HepG2 (cell line): Measurements from ENCODE around the gene PMIS2. TPM values are rescaled to one million over a fixed set of nuclear protein-coding genes. Genes with fewer than 3 reads are reported as not detected.

Experiments used
- ASH2L ChIP-seq: fragments of 300-600, 200-600 bp; sonication (generic); IDR thresholded peaks from 2 replicates; pipeline ENCODE4 v1.7.0; 2017; ENCODE audit warnings: low read depth, mild to moderate bottlenecking, moderate library complexity, mixed read lengths, low read length; ENCODE audit not compliant: insufficient read length
- ELF3 ChIP-seq: IDR thresholded peaks from 2 replicates; pipeline ENCODE4 v1.6.1; 2016; ENCODE audit warnings: missing genetic modification reagents, missing compliant biosample characterization
- EZH2 ChIP-seq: conservative IDR thresholded peaks from 2 replicates; pipeline ENCODE4 v1.6.1; 2012; ENCODE audit warnings: mild to moderate bottlenecking, low read depth, low read length, moderate library complexity
- FOXC1 ChIP-seq: sonication (generic); formaldehyde crosslinking; IDR thresholded peaks from 2 replicates; pipeline ENCODE4 v1.8.0; 2022; ENCODE audit warnings: mild to moderate bottlenecking, missing genetic modification reagents, borderline replicate concordance
- IKZF5 ChIP-seq: IDR thresholded peaks from 2 replicates; pipeline ENCODE4 v1.6.1; 2018; ENCODE audit warnings: missing genetic modification reagents, mild to moderate bottlenecking, missing compliant biosample characterization
- MAZ ChIP-seq, 2 experiments: sonication (generic) in 1 of 2; formaldehyde crosslinking in 1 of 2; IDR thresholded peaks; 2 replicates each; pipeline versions ENCODE4 v1.5.0 to v1.6.1; 2012 to 2020; ENCODE audit warnings: low read depth in 2 of 2, mild to moderate bottlenecking in 2 of 2, borderline replicate concordance in 1 of 2, improper control_type of control experiment in 1 of 2, low read length in 1 of 2, missing genetic modification reagents in 1 of 2, moderate library complexity in 1 of 2
- NFAT5 ChIP-seq: sonication (generic); formaldehyde crosslinking; IDR thresholded peaks from 2 replicates; pipeline ENCODE4 v1.4.0; 2020; ENCODE audit warnings: missing genetic modification reagents
- ZNF205 ChIP-seq: IDR thresholded peaks from 2 replicates; pipeline ENCODE4 v1.6.1; 2018; ENCODE audit warnings: missing biosample characterization, missing genetic modification reagents
- ZNF331 ChIP-seq: sonication (generic); formaldehyde crosslinking; IDR thresholded peaks from 2 replicates; pipeline ENCODE4 v1.4.0; 2020; ENCODE audit warnings: missing genetic modification reagents
- ZNF33A ChIP-seq: sonication (generic); formaldehyde crosslinking; IDR thresholded peaks from 2 replicates; pipeline ENCODE4 v1.5.1; 2020; ENCODE audit warnings: missing genetic modification reagents, mild to moderate bottlenecking, moderate library complexity, borderline replicate concordance
- ZNF446 ChIP-seq: sonication (generic); formaldehyde crosslinking; IDR thresholded peaks from 2 replicates; pipeline ENCODE4 v1.5.0; 2020; ENCODE audit warnings: mild to moderate bottlenecking, missing genetic modification reagents
- ZNF501 ChIP-seq: sonication (generic); formaldehyde crosslinking; IDR thresholded peaks from 2 replicates; pipeline ENCODE4 v1.5.1; 2020; ENCODE audit warnings: mild to moderate bottlenecking, moderate library complexity, missing genetic modification reagents
- ZNF530 ChIP-seq: sonication (generic); formaldehyde crosslinking; IDR thresholded peaks from 2 replicates; pipeline ENCODE4 v1.5.0; 2020; ENCODE audit warnings: low read depth, mild to moderate bottlenecking, missing genetic modification reagents
- ZNF557 ChIP-seq: sonication (generic); formaldehyde crosslinking; IDR thresholded peaks from 2 replicates; pipeline ENCODE4 v1.4.0; 2020; ENCODE audit warnings: missing genetic modification reagents
- ZNF564 ChIP-seq: sonication (generic); formaldehyde crosslinking; IDR thresholded peaks from 2 replicates; pipeline ENCODE4 v1.8.1; 2023; ENCODE audit warnings: mild to moderate bottlenecking, missing genetic modification reagents
- ZNF691 ChIP-seq: sonication (generic); formaldehyde crosslinking; IDR thresholded peaks from 2 replicates; pipeline ENCODE4 v1.4.0; 2020; ENCODE audit warnings: missing genetic modification reagents, low read depth, mild to moderate bottlenecking, borderline replicate concordance
- ZNF781 ChIP-seq: sonication (generic); formaldehyde crosslinking; IDR thresholded peaks from 2 replicates; pipeline ENCODE4 v1.5.1; 2020; ENCODE audit warnings: borderline replicate concordance, mild to moderate bottlenecking, missing genetic modification reagents; ENCODE audit errors: not compliant biosample characterization
- ZNF83 ChIP-seq: sonication (generic); formaldehyde crosslinking; IDR thresholded peaks from 2 replicates; pipeline ENCODE4 v1.4.0; 2020; ENCODE audit warnings: missing genetic modification reagents, mild to moderate bottlenecking, borderline replicate concordance
- ZNF841 ChIP-seq: sonication (generic); formaldehyde crosslinking; IDR thresholded peaks from 2 replicates; pipeline ENCODE4 v1.8.1; 2023; ENCODE audit warnings: missing genetic modification reagents, borderline replicate concordance
- polyA plus RNA-seq, 8 experiments: library from polyadenylated mRNA; depleted of rRNA in 3 of 8; stranded (reverse) in 7 of 8; unstranded in 1 of 8; fragments of >200 nt; fragmentation: Illumina TruSeq in 4 of 8; extraction: Trizol in 4 of 8; gene quantifications; 2 replicates each; pipeline versions ENCODE4 v1.2.1 to v1.2.3, GENCODE V29; 2011 to 2016; ENCODE audit warnings: low read depth in 4 of 8, missing spikeins in 1 of 8, mixed read lengths in 1 of 8; ENCODE audit not compliant: insufficient read depth in 1 of 8
- total RNA-seq, 5 experiments: library from RNA; depleted of rRNA; stranded (reverse); fragments of >200 nt; fragmentation: Illumina TruSeq; extraction: Trizol; gene quantifications; 2 replicates each; pipeline ENCODE4 v1.2.3, GENCODE V29; 2016; ENCODE audit warnings: low read depth in 1 of 5
- TF ChIP-seq, protein P1 (sequence below): sonication (generic); formaldehyde crosslinking; IDR thresholded peaks from 2 replicates; pipeline ENCODE4 v1.4.0; 2020; ENCODE audit warnings: mild to moderate bottlenecking, missing genetic modification reagents
- TF ChIP-seq, protein P2 (sequence below): sonication (generic); formaldehyde crosslinking; IDR thresholded peaks from 2 replicates; pipeline ENCODE4 v1.5.0; 2020; ENCODE audit warnings: missing genetic modification reagents, mild to moderate bottlenecking, borderline replicate concordance

The PMIS2 gene
- total and polyA plus RNA-seq, 2 of the 13 experiments (the other 11 are each of a cell fraction or from before 2014, with no cell fraction given) = not detected

- TF ChIP-seq ZNF205 (CRISPR knock-in tag) = peak; percentile 36; the same call in 1 of the 2 replicates
- TF ChIP-seq ASH2L = no peak
- TF ChIP-seq ZNF691 = no peak
- TF ChIP-seq ZNF331 (CRISPR knock-in tag) = peak; percentile 84
- peak; percentile 56; the same call in 1 of the 2 replicates for TF ChIP-seq FOXC1 (CRISPR knock-in tag)
- no peak for TF ChIP-seq ZNF841 (CRISPR knock-in tag)
- TF ChIP-seq ZNF33A (CRISPR knock-in tag) = no peak
- TF ChIP-seq ZNF83 = no peak
- no peak for TF ChIP-seq EZH2
- TF ChIP-seq ZNF557 (CRISPR knock-in tag) = no peak
- TF ChIP-seq, protein P1, sequence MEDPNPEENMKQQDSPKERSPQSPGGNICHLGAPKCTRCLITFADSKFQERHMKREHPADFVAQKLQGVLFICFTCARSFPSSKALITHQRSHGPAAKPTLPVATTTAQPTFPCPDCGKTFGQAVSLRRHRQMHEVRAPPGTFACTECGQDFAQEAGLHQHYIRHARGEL (CRISPR knock-in tag) = no peak
- no peak for TF ChIP-seq ZNF446 (CRISPR knock-in tag)
- no peak for TF ChIP-seq MAZ (IDR thresholded peaks at IDR 0.05; ENCODE audit: borderline replicate concordance, low read depth, low read length)
- TF ChIP-seq MAZ (CRISPR knock-in tag; IDR thresholded peaks at IDR 0.05; ENCODE audit: low read depth) = no peak; the same call in 1 of the 2 replicates
- no peak for TF ChIP-seq ZNF530 (CRISPR knock-in tag)
- TF ChIP-seq, protein P2, sequence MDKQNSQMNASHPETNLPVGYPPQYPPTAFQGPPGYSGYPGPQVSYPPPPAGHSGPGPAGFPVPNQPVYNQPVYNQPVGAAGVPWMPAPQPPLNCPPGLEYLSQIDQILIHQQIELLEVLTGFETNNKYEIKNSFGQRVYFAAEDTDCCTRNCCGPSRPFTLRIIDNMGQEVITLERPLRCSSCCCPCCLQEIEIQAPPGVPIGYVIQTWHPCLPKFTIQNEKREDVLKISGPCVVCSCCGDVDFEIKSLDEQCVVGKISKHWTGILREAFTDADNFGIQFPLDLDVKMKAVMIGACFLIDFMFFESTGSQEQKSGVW (CRISPR knock-in tag) = no peak
- TF ChIP-seq ELF3 (CRISPR knock-in tag) = no peak
- peak; percentile 61; the same call in 1 of the 2 replicates for TF ChIP-seq ZNF564
- TF ChIP-seq ZNF501 = no peak
- TF ChIP-seq ZNF781 (CRISPR knock-in tag) = no peak
- TF ChIP-seq NFAT5 (CRISPR knock-in tag) = no peak
- peak; percentile 30; the same call in 1 of the 2 replicates for TF ChIP-seq IKZF5 (CRISPR knock-in tag)
These were observed 16.6 kb upstream of the PMIS2 start (continued) for GRCh38 chr19:35569281-35569781.
